ENCODE measurements around the gene TUNAR.

Gene TUNAR

GRCh38 chr14:95875831-95876760 lies 536 bp upstream of the TUNAR start:
- DNase-seq: no peak

GRCh38 chr14:95877633-95878032 lies 1.0 kb downstream of the TUNAR start:
- no peak for DNase-seq

GRCh38 chr14:95884377-95884776 lies 7.7 kb downstream of the TUNAR start:
- DNase-seq: no peak

GRCh38 chr14:95885278-95885677 lies 8.6 kb downstream of the TUNAR start:
- DNase-seq: no peak

GRCh38 chr14:95885866-95886265 lies 9.2 kb downstream of the TUNAR start:
- no peak for DNase-seq

GRCh38 chr14:95886366-95887056 lies 9.9 kb downstream of the TUNAR start:
- no peak for DNase-seq

GRCh38 chr14:95887351-95887750 lies 10.7 kb downstream of the TUNAR start:
- DNase-seq: no peak

GRCh38 chr14:95889236-95889979 lies 12.8 kb downstream of the TUNAR start:
- no peak for DNase-seq

- DNase-seq: no peak
These were observed 15.1 kb downstream of the TUNAR start for GRCh38 chr14:95891742-95892141.

GRCh38 chr14:95892142-95892541 lies 15.5 kb downstream of the TUNAR start:
- no peak for DNase-seq

GRCh38 chr14:95895720-95896119 lies 19.1 kb downstream of the TUNAR start:
- DNase-seq: peak in 1 of 5 donors; percentile 3

- no peak for DNase-seq
These were observed 20.0 kb downstream of the TUNAR start for GRCh38 chr14:95896498-95897135.

GRCh38 chr14:95897280-95897679 lies 20.6 kb downstream of the TUNAR start:
- no peak for DNase-seq

- DNase-seq: no peak
These were observed 24.4 kb downstream of the TUNAR start for GRCh38 chr14:95901054-95901453.

- no peak for DNase-seq
These were observed 25.7 kb downstream of the TUNAR start for GRCh38 chr14:95902273-95902826.

- no peak for DNase-seq
These were observed 26.5 kb downstream of the TUNAR start for GRCh38 chr14:95903165-95903564.

GRCh38 chr14:95903616-95904107 lies 27.0 kb downstream of the TUNAR start:
- no peak for DNase-seq

GRCh38 chr14:95906591-95906990 lies 30.0 kb downstream of the TUNAR start:
- DNase-seq: no peak

- no peak for DNase-seq
These were observed 34.0 kb downstream of the TUNAR start for GRCh38 chr14:95910628-95911027.

GRCh38 chr14:95911456-95911855 lies 34.8 kb downstream of the TUNAR start:
- no peak for DNase-seq

GRCh38 chr14:95915330-95915729 lies 38.7 kb downstream of the TUNAR start:
- no peak for DNase-seq

- no peak for DNase-seq
These were observed 41.8 kb downstream of the TUNAR start for GRCh38 chr14:95918466-95918865.
